Ishikawa (cell line): Measurements from ENCODE around the gene MFSD12.

ENCODE experiments used
- CEBPB ChIP-seq: IDR thresholded peaks from 2 replicates; pipeline ENCODE4 v1.6.1; 2012
- CREB1 ChIP-seq: IDR thresholded peaks from 2 replicates; pipeline ENCODE4 v1.6.1; 2012; ENCODE audit warnings: low read depth
- EGR1 ChIP-seq: IDR thresholded peaks from 2 replicates; pipeline ENCODE4 v1.6.1; 2012
- EP300 ChIP-seq: IDR thresholded peaks from 2 replicates; pipeline ENCODE4 v1.6.1; 2012; ENCODE audit warnings: borderline replicate concordance
- FOXM1 ChIP-seq: IDR thresholded peaks from 2 replicates; pipeline ENCODE4 v1.6.1; 2012; ENCODE audit warnings: low read depth, borderline replicate concordance
- MAX ChIP-seq: IDR thresholded peaks from 2 replicates; pipeline ENCODE4 v1.6.1; 2012
- NFIC ChIP-seq: IDR thresholded peaks from 2 replicates; pipeline ENCODE4 v1.6.1; 2012
- RAD21 ChIP-seq: IDR thresholded peaks from 2 replicates; pipeline ENCODE4 v1.6.1; 2012; ENCODE audit warnings: low read depth
- REST ChIP-seq: IDR thresholded peaks from 2 replicates; pipeline ENCODE4 v1.6.1; 2012; ENCODE audit warnings: low read depth, mild to moderate bottlenecking
- TAF1 ChIP-seq: IDR thresholded peaks from 2 replicates; pipeline ENCODE4 v1.6.1; 2012; ENCODE audit warnings: low read depth, mild to moderate bottlenecking
- TCF12 ChIP-seq: IDR thresholded peaks from 2 replicates; pipeline ENCODE4 v1.6.1; 2012; ENCODE audit warnings: low read depth
- TEAD4 ChIP-seq: IDR thresholded peaks from 2 replicates; pipeline ENCODE4 v1.6.1; 2012
- USF1 ChIP-seq: IDR thresholded peaks from 2 replicates; pipeline ENCODE4 v1.6.1; 2012
- YY1 ChIP-seq: IDR thresholded peaks from 2 replicates; pipeline ENCODE4 v1.6.1; 2012; ENCODE audit warnings: low read depth
- ZBTB7A ChIP-seq: IDR thresholded peaks from 2 replicates; pipeline ENCODE4 v1.6.1; 2012; ENCODE audit warnings: low read depth

MFSD12 gene

GRCh38 chr19:3528080-3528479, 29.3 kb downstream of the MFSD12 start:
- no peak for TF ChIP-seq EGR1

GRCh38 chr19:3527238-3527910, 30.0 kb downstream of the MFSD12 start:
- TF ChIP-seq MAX, result no peak
- TF ChIP-seq TCF12, result no peak
- TF ChIP-seq FOXM1, result no peak
- no peak for TF ChIP-seq EGR1
- no peak for TF ChIP-seq RAD21
- no peak for TF ChIP-seq YY1
- no peak for TF ChIP-seq USF1
- TF ChIP-seq REST, result no peak
- TF ChIP-seq TEAD4, result no peak
- no peak for TF ChIP-seq TAF1
- TF ChIP-seq NFIC, result no peak
- TF ChIP-seq EP300, result no peak
- no peak for TF ChIP-seq ZBTB7A
- TF ChIP-seq CREB1, result no peak
- no peak for TF ChIP-seq CEBPB

GRCh38 chr19:3526507-3527237, 30.7 kb downstream of the MFSD12 start:
- no peak for TF ChIP-seq YY1
- no peak for TF ChIP-seq EGR1
- no peak for TF ChIP-seq CREB1
- TF ChIP-seq TEAD4, result no peak
- TF ChIP-seq TCF12, result no peak
- TF ChIP-seq EP300, result no peak
- no peak for TF ChIP-seq NFIC
- TF ChIP-seq ZBTB7A, result no peak
- TF ChIP-seq RAD21, result no peak
- no peak for TF ChIP-seq FOXM1

- TF ChIP-seq TEAD4, result no peak
- no peak for TF ChIP-seq CEBPB
Measured at GRCh38 chr19:3524904-3525451, 32.4 kb downstream of the MFSD12 start.

- no peak for TF ChIP-seq FOXM1
- no peak for TF ChIP-seq TAF1
Measured at GRCh38 chr19:3524078-3524842, 33.1 kb downstream of the MFSD12 start.

- no peak for TF ChIP-seq CREB1
- no peak for TF ChIP-seq USF1
- no peak for TF ChIP-seq TEAD4
- no peak for TF ChIP-seq EGR1
- TF ChIP-seq TAF1, result no peak
- TF ChIP-seq FOXM1, result no peak
- TF ChIP-seq ZBTB7A, result no peak
- no peak for TF ChIP-seq MAX
- no peak for TF ChIP-seq TCF12
- TF ChIP-seq NFIC, result no peak
- TF ChIP-seq RAD21, result no peak
- TF ChIP-seq EP300, result no peak
- TF ChIP-seq REST, result no peak
- no peak for TF ChIP-seq YY1
- TF ChIP-seq CEBPB, result no peak
Measured at GRCh38 chr19:3523361-3524077, 33.9 kb downstream of the MFSD12 start.
